IPS-18a (cell line): Measurements from ENCODE around the gene FOXN3.

ENCODE experiments used
- H3K27ac ChIP-seq: one replicate; pipeline ENCODE4 v1.5.1; 2013; ENCODE audit warnings: low read length
- H3K27me3 ChIP-seq: one replicate; pipeline ENCODE4 v1.6.1; 2013; ENCODE audit warnings: mild to moderate bottlenecking, low read length; ENCODE audit not compliant: control insufficient read depth, insufficient read depth
- H3K36me3 ChIP-seq: one replicate; pipeline ENCODE4 v1.6.1; 2013; ENCODE audit warnings: low read depth, low read length; ENCODE audit not compliant: control insufficient read depth
- H3K4me1 ChIP-seq: one replicate; pipeline ENCODE4 v1.6.1; 2013; ENCODE audit warnings: low read depth, low read length; ENCODE audit not compliant: control insufficient read depth
- H3K4me3 ChIP-seq: one replicate; pipeline ENCODE4 v1.5.1; 2013; ENCODE audit warnings: low read length
- H3K9ac ChIP-seq: one replicate; pipeline ENCODE4 v1.6.1; 2013; ENCODE audit warnings: mild to moderate bottlenecking, low read length, moderate library complexity
- H3K9me3 ChIP-seq: one replicate; pipeline ENCODE4 v1.6.1; 2013; ENCODE audit warnings: low read depth, low read length; ENCODE audit not compliant: control insufficient read depth

Gene FOXN3

GRCh38 chr14:89365061-89365801 is 51.8 kb downstream of the FOXN3 start:
- Histone ChIP-seq H3K27me3 (no peaks in the 10 kb centered on the region), H3K36me3 (no peaks in the 10 kb centered on the region), H3K9me3 (no peaks in the 10 kb centered on the region), H3K4me1 (peaks cover 23% of the 10 kb centered on the region), H3K4me3 (no peak overlapping the region), H3K9ac (no peak overlapping the region), H3K27ac (no peak overlapping the region)

- H3K27ac ChIP-seq, result no peak overlapping the region
- no peak overlapping the region for H3K9ac ChIP-seq
Measured at GRCh38 chr14:89364316-89364715, 52.7 kb downstream of the FOXN3 start.

GRCh38 chr14:89360277-89360676 is 56.8 kb downstream of the FOXN3 start:
- no peak overlapping the region for H3K27ac ChIP-seq
- H3K9me3 ChIP-seq, result no peaks in the 10 kb centered on the region

More at GRCh38 chr14:89364316-89364715, 52.7 kb downstream of the FOXN3 start:
- Histone ChIP-seq H3K4me1 (peaks cover 22% of the 10 kb centered on the region), H3K4me3 (no peak overlapping the region), H3K36me3 (no peaks in the 10 kb centered on the region), H3K9me3 (no peaks in the 10 kb centered on the region), H3K27me3 (no peaks in the 10 kb centered on the region)

DNA sequence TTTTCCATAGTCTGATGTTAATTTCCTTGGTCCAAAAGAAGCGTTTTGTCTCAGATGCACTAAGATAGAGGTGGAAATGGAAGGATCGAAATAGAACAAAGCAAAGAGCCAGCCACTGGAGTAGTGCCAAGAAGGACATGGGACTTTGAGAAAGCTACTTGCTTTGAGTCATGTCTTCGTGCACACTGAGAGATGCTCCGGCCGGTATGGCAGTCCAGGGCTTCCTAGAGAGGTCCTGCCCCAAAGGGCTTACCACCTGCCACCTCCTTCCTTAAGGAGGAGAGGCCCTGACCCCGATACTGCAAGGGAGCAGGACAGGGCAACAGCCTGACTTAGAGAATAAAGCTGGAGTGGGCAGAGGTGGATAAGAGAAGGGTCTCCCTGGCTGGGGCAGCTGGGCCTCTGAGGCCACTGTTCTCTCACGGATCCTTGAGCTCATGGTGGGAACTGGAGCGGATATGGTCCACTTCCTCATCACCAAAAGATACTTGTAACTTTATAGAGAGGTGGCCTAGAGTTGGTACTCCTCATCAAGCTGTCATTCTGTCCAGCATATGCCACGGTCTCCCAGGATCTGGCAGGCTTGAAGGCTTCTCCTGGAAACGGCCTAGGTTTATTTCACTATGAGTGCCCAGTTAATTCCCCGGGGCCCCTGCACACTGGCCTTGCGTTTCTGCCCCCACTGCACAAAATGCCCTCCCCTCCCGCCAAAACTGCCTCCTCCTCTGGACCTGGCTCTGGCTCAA is 57.4 kb downstream of the FOXN3 start:
- Histone ChIP-seq H3K4me1 (peaks cover 2% of the 10 kb centered on the region), H3K4me3 (no peak overlapping the region), H3K27me3 (no peaks in the 10 kb centered on the region), H3K27ac (no peak overlapping the region), H3K36me3 (no peaks in the 10 kb centered on the region), H3K9ac (no peak overlapping the region), H3K9me3 (no peaks in the 10 kb centered on the region)

More at GRCh38 chr14:89360277-89360676, 56.8 kb downstream of the FOXN3 start:
- no peaks in the 10 kb centered on the region for H3K36me3 ChIP-seq
- H3K4me1 ChIP-seq, result peaks cover 9% of the 10 kb centered on the region
- H3K4me3 ChIP-seq, result no peak overlapping the region
- no peak overlapping the region for H3K9ac ChIP-seq
- H3K27me3 ChIP-seq, result no peaks in the 10 kb centered on the region

GRCh38 chr14:89357655-89358297 is 59.3 kb downstream of the FOXN3 start:
- Histone ChIP-seq H3K9ac (no peak overlapping the region), H3K27me3 (no peaks in the 10 kb centered on the region), H3K27ac (no peak overlapping the region), H3K9me3 (no peaks in the 10 kb centered on the region), H3K4me1 (peaks cover 12% of the 10 kb centered on the region), H3K4me3 (no peak overlapping the region), H3K36me3 (no peaks in the 10 kb centered on the region)

- peaks cover 20% of the 10 kb centered on the region for H3K4me1 ChIP-seq
- no peaks in the 10 kb centered on the region for H3K9me3 ChIP-seq
- H3K36me3 ChIP-seq, result no peaks in the 10 kb centered on the region
- no peak overlapping the region for H3K4me3 ChIP-seq
- no peak overlapping the region for H3K9ac ChIP-seq
- H3K27ac ChIP-seq, result no peak overlapping the region
- no peaks in the 10 kb centered on the region for H3K27me3 ChIP-seq
Measured at GRCh38 chr14:89356927-89357326, 60.1 kb downstream of the FOXN3 start.

DNA sequence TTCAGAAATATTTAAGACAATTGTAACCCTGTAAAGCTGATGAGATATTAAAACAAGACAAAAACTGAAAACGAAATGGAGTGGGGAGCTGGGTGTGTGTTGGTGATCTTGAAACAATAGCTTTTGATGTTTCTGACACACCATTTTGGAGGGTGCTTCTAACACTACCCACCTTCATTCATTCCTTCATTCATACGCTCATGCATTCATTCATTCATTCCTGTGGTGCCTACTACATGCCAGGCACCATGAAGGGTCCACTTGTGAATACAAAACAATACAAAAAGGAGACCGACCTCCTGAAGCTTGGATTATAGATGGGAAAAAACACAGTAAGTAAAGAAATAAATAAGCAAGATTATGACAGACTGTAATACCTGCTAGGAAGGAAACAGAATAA is 60.5 kb downstream of the FOXN3 start:
- Histone ChIP-seq H3K9me3 (no peaks in the 10 kb centered on the region), H3K9ac (no peak overlapping the region), H3K36me3 (no peaks in the 10 kb centered on the region), H3K4me3 (no peak overlapping the region), H3K27ac (no peak overlapping the region), H3K4me1 (peaks cover 25% of the 10 kb centered on the region), H3K27me3 (no peaks in the 10 kb centered on the region)

- H3K9me3 ChIP-seq, result no peaks in the 10 kb centered on the region
- H3K27ac ChIP-seq, result no peak overlapping the region
- peaks cover 9% of the 10 kb centered on the region for H3K36me3 ChIP-seq
- H3K27me3 ChIP-seq, result no peaks in the 10 kb centered on the region
- H3K4me1 ChIP-seq, result peaks cover 52% of the 10 kb centered on the region
- no peak overlapping the region for H3K4me3 ChIP-seq
- no peak overlapping the region for H3K9ac ChIP-seq
Measured at GRCh38 chr14:89353766-89354113, 63.3 kb downstream of the FOXN3 start.

- Histone ChIP-seq H3K36me3 (peaks cover 11% of the 10 kb centered on the region), H3K9me3 (no peaks in the 10 kb centered on the region), H3K27ac (no peak overlapping the region), H3K27me3 (no peaks in the 10 kb centered on the region), H3K9ac (no peak overlapping the region), H3K4me1 (peaks cover 57% of the 10 kb centered on the region), H3K4me3 (no peak overlapping the region)
Measured at GRCh38 chr14:89352976-89353765, 63.9 kb downstream of the FOXN3 start.

GRCh38 chr14:89351516-89352404 is 65.3 kb downstream of the FOXN3 start:
- peaks cover 58% of the 10 kb centered on the region for H3K4me1 ChIP-seq
- H3K9ac ChIP-seq, result peak overlapping the region; percentile 28
- peak overlapping the region; percentile 80 for H3K27ac ChIP-seq
- peaks cover 11% of the 10 kb centered on the region for H3K36me3 ChIP-seq
- H3K27me3 ChIP-seq, result no peaks in the 10 kb centered on the region
- peak overlapping the region; percentile 23 for H3K4me3 ChIP-seq
- no peaks in the 10 kb centered on the region for H3K9me3 ChIP-seq
